ENCODE data around the gene TRIM25. TPM values are rescaled to one million over a fixed set of nuclear protein-coding genes. Genes with fewer than 3 reads are reported as not detected.

TRIM25 gene
- polyA plus RNA-seq, 2 donors, result 15.9 to 18.2 TPM

DNA sequence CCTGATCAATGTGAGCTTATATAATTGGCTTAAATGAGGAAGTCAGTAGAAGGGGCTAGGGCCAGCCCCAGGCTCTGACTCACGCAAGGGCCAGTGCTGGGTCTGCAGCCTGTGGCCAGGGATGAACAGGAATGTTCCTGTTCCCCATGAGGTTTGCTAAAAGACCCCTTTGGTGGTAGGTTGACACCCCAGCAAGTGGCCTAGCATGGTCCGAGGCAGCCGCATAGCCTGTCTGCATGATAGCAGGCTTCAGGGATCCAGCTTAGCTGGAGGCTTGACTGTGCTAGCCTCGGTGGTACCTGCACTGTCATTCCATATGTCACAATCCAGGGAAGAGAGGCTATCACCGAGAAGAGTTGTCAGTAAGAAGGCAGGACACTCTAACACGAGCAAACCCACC, 23.5 kb downstream of the TRIM25 start:
- Histone ChIP-seq H3K27me3 (ENCODE audit: control insufficient read depth in 1 of 2, insufficient read depth in 2 of 2, low read length in 2 of 2) (no peaks in the 10 kb centered on the region), H3K36me3 (ENCODE audit: control insufficient read depth in 2 of 2, insufficient read depth in 2 of 2, low read length in 1 of 2) (peaks cover 33 to 46% of the 10 kb centered on the region in 2 donors), H3K4me3 (ENCODE audit: low read depth in 1 of 2, low read length in 2 of 2) (no peak overlapping the region), H3K27ac (ENCODE audit: low read depth in 2 of 2, low read length in 1 of 2) (no peak overlapping the region), H3K9me3 (ENCODE audit: control insufficient read depth in 2 of 2, insufficient read depth in 1 of 2, low read depth in 1 of 2, low read length in 1 of 2) (peaks cover 2 to 6% of the 10 kb centered on the region in 2 donors), H3K4me1 (ENCODE audit: control insufficient read depth in 2 of 2, insufficient read depth in 2 of 2, low read length in 1 of 2) (no peaks in the 10 kb centered on the region)
- 94 to 98% methylated on average over 6 of the region's 6 CpGs for WGBS, 2 donors

DNA sequence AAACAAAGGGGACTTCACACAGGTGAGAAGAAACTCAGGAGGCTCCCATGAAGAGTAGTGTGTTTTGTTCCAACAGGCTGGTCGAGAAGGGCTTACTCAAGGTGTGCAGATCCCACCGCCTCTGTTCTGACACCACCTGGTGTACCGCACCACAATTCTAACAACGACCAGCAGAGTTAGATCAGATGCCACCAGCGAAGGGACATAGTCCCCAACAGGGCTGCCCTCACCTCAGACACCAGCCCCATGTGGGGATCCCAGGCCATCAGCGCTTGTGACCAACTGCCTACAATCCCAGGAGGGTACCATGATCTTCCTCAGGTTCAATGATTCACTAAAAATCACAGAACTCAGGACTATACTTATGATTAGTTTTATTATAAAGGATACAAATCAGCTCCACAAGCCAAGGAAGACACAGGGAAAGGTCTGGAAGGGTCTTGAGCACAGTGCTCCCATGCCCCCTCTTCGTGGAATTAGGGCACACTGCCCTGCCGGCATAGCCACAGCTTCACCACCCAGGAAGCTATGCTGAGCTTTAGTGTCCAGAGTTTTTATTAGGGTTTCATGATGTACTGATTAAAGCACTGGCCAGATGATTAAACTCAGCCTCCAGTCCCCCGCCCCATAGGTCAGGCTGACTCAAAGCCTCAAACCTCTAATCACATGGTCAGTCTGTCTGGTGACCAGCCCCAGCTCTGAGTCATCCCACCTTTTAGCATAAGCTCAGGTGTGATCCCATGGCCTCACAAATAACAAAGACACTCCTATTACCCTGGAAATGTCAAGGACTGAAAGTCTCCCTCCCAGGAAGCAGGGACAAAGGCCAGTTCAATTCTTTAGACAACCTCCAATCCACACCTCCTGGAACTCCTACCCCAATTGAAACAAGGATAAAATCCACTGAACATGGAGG, 26.0 kb downstream of the TRIM25 start:
- no peaks in the 10 kb centered on the region for H3K4me1 ChIP-seq (ENCODE audit: control insufficient read depth in 2 of 2, insufficient read depth in 2 of 2, low read length in 1 of 2)
- peaks cover 2 to 6% of the 10 kb centered on the region in 2 donors for H3K9me3 ChIP-seq (ENCODE audit: control insufficient read depth in 2 of 2, insufficient read depth in 1 of 2, low read depth in 1 of 2, low read length in 1 of 2)
- no peaks in the 10 kb centered on the region for H3K27me3 ChIP-seq (ENCODE audit: control insufficient read depth in 1 of 2, insufficient read depth in 2 of 2, low read length in 2 of 2)
- peaks cover 19 to 28% of the 10 kb centered on the region in 2 donors for H3K36me3 ChIP-seq (ENCODE audit: control insufficient read depth in 2 of 2, insufficient read depth in 2 of 2, low read length in 1 of 2)
- 97 to 98% methylated on average over 9 of the region's 9 CpGs for WGBS, 2 donors
- H3K4me3 ChIP-seq (ENCODE audit: low read depth in 1 of 2, low read length in 2 of 2), result no peak overlapping the region
- H3K27ac ChIP-seq (ENCODE audit: low read depth in 2 of 2, low read length in 1 of 2), result no peak overlapping the region

DNA sequence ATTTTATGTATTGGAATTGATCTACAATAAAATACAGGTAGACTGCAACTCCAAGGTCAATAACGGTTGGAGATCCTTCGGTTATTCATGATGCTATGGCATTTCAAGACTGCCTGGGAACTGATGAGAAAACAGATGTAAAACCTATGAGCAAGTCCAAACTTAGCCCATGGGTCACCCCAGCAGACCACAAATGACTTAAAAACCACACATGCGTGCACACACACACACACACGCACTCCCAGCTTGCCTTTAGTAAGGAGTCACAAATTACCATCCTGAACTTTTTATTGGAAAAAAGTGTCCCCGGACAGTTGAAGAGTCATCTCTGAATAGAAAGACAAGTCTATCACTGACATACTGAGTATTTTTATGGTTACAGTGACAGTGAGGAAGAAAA, 26.7 kb downstream of the TRIM25 start:
- no peaks in the 10 kb centered on the region for H3K4me1 ChIP-seq (ENCODE audit: control insufficient read depth in 2 of 2, insufficient read depth in 2 of 2, low read length in 1 of 2)
- H3K27ac ChIP-seq (ENCODE audit: low read depth in 2 of 2, low read length in 1 of 2), result no peak overlapping the region
- 96 to 97% methylated on average over 5 of the region's 5 CpGs for WGBS, 2 donors
- no peaks in the 10 kb centered on the region for H3K27me3 ChIP-seq (ENCODE audit: control insufficient read depth in 1 of 2, insufficient read depth in 2 of 2, low read length in 2 of 2)
- H3K4me3 ChIP-seq (ENCODE audit: low read depth in 1 of 2, low read length in 2 of 2), result no peak overlapping the region
- peaks cover 2 to 6% of the 10 kb centered on the region in 2 donors for H3K9me3 ChIP-seq (ENCODE audit: control insufficient read depth in 2 of 2, insufficient read depth in 1 of 2, low read depth in 1 of 2, low read length in 1 of 2)
- peaks cover 19 to 23% of the 10 kb centered on the region in 2 donors for H3K36me3 ChIP-seq (ENCODE audit: control insufficient read depth in 2 of 2, insufficient read depth in 2 of 2, low read length in 1 of 2)

GRCh38 chr17:56886288-56886731, 27.5 kb downstream of the TRIM25 start:
- Histone ChIP-seq H3K4me3 (ENCODE audit: low read depth in 1 of 2, low read length in 2 of 2) (no peak overlapping the region), H3K27ac (ENCODE audit: low read depth in 2 of 2, low read length in 1 of 2) (peak overlapping the region in 1 of 2 donors; percentile 15), H3K9me3 (ENCODE audit: control insufficient read depth in 2 of 2, insufficient read depth in 1 of 2, low read depth in 1 of 2, low read length in 1 of 2) (peaks cover 2 to 6% of the 10 kb centered on the region in 2 donors), H3K36me3 (ENCODE audit: control insufficient read depth in 2 of 2, insufficient read depth in 2 of 2, low read length in 1 of 2) (peaks cover 16 to 19% of the 10 kb centered on the region in 2 donors), H3K4me1 (ENCODE audit: control insufficient read depth in 2 of 2, insufficient read depth in 2 of 2, low read length in 1 of 2) (no peaks in the 10 kb centered on the region), H3K27me3 (ENCODE audit: control insufficient read depth in 1 of 2, insufficient read depth in 2 of 2, low read length in 2 of 2) (no peaks in the 10 kb centered on the region)
- 55 to 75% methylated on average over 2 of the region's 2 CpGs for WGBS, 2 donors

- Histone ChIP-seq H3K27ac (ENCODE audit: low read depth in 2 of 2, low read length in 1 of 2) (no peak overlapping the region), H3K4me1 (ENCODE audit: control insufficient read depth in 2 of 2, insufficient read depth in 2 of 2, low read length in 1 of 2) (no peaks in the 10 kb centered on the region), H3K27me3 (ENCODE audit: control insufficient read depth in 1 of 2, insufficient read depth in 2 of 2, low read length in 2 of 2) (no peaks in the 10 kb centered on the region), H3K9me3 (ENCODE audit: control insufficient read depth in 2 of 2, insufficient read depth in 1 of 2, low read depth in 1 of 2, low read length in 1 of 2) (peaks cover 2 to 6% of the 10 kb centered on the region in 2 donors), H3K4me3 (ENCODE audit: low read depth in 1 of 2, low read length in 2 of 2) (no peak overlapping the region), H3K36me3 (ENCODE audit: control insufficient read depth in 2 of 2, insufficient read depth in 2 of 2, low read length in 1 of 2) (peaks cover 7 to 12% of the 10 kb centered on the region in 2 donors)
- WGBS, 2 donors, result 53 to 65% methylated on average over 2 of the region's 2 CpGs
These were observed 28.6 kb downstream of the TRIM25 start for GRCh38 chr17:56885312-56885657.

DNA sequence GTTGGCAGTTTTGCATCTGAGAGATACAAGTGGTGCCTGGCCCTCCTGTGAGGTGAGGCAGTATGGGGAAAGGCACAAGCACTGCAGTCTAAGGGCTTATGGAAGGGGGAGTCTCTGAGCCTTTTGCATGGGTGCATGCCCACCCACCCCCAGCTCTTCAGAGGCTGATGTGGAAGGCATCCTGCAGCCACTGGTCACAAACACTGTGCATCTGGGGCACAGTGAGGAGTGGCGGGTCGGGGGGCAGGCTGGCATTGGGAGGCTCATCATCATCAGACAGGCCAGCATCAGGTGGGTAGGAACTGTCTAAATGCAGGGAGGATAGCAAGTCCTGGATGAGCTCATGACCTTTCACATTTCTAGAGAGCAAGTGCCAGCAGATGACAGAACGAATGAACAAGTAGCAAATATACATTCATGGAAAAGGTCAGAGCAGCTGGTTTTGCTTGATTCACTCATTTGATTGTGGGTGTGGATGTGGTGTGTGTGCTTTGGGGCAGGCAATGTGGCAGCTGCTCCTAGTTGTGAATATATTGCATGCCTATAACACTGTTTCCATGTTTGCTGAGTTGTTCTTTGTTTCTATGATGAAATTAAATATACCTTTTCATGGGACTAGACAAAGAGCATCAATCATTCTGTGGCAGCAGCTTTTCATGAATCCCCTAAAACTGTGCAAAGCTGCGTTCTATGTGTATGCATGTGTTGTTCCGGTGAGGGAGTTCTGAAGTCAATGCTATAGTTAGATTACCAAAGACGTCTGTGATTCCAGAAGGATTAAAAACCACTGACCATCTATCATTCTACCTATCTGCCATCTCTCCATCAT, 29.2 kb downstream of the TRIM25 start:
- H3K4me3 ChIP-seq (ENCODE audit: low read depth in 1 of 2, low read length in 2 of 2), result no peak overlapping the region
- 78 to 82% methylated on average over 6 of the region's 6 CpGs for WGBS, 2 donors
- no peak overlapping the region for H3K27ac ChIP-seq (ENCODE audit: low read depth in 2 of 2, low read length in 1 of 2)
- peaks cover 5 to 6% of the 10 kb centered on the region in 2 donors for H3K36me3 ChIP-seq (ENCODE audit: control insufficient read depth in 2 of 2, insufficient read depth in 2 of 2, low read length in 1 of 2)
- H3K4me1 ChIP-seq (ENCODE audit: control insufficient read depth in 2 of 2, insufficient read depth in 2 of 2, low read length in 1 of 2), result no peaks in the 10 kb centered on the region
- peaks cover 2 to 6% of the 10 kb centered on the region in 2 donors for H3K9me3 ChIP-seq (ENCODE audit: control insufficient read depth in 2 of 2, insufficient read depth in 1 of 2, low read depth in 1 of 2, low read length in 1 of 2)
- H3K27me3 ChIP-seq (ENCODE audit: control insufficient read depth in 1 of 2, insufficient read depth in 2 of 2, low read length in 2 of 2), result no peaks in the 10 kb centered on the region

DNA sequence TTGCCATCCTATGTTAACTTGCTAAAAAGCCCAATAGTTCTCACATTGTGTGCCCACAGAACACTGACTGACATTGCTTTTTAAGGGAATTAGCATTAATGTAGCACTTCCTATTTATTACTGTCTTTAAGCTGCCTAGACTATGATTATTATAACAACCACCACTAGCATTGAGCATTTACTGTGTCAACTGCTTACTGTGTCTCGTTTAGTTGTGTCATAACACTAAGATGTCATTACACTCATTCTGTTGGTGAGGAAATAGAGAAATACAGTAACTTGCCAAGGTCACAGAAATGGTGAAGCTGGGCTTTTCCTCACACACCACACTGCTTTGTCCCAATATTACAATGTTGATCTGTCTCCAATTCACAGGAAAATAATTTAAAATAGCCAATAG, 30.2 kb downstream of the TRIM25 start:
- Histone ChIP-seq H3K4me3 (ENCODE audit: low read depth in 1 of 2, low read length in 2 of 2) (no peak overlapping the region), H3K36me3 (ENCODE audit: control insufficient read depth in 2 of 2, insufficient read depth in 2 of 2, low read length in 1 of 2) (peaks cover 0 to 5% of the 10 kb centered on the region in 2 donors), H3K27ac (ENCODE audit: low read depth in 2 of 2, low read length in 1 of 2) (no peak overlapping the region), H3K27me3 (ENCODE audit: control insufficient read depth in 1 of 2, insufficient read depth in 2 of 2, low read length in 2 of 2) (no peaks in the 10 kb centered on the region), H3K9me3 (ENCODE audit: control insufficient read depth in 2 of 2, insufficient read depth in 1 of 2, low read depth in 1 of 2, low read length in 1 of 2) (peaks cover 2 to 6% of the 10 kb centered on the region in 2 donors), H3K4me1 (ENCODE audit: control insufficient read depth in 2 of 2, insufficient read depth in 2 of 2, low read length in 1 of 2) (no peaks in the 10 kb centered on the region)
- WGBS, 2 donors, result 63% methylated on average over 1 of the region's 1 CpG

GRCh38 chr17:56881685-56882295, 32.1 kb downstream of the TRIM25 start:
- Histone ChIP-seq H3K4me1 (ENCODE audit: control insufficient read depth in 2 of 2, insufficient read depth in 2 of 2, low read length in 1 of 2) (no peaks in the 10 kb centered on the region), H3K9me3 (ENCODE audit: control insufficient read depth in 2 of 2, insufficient read depth in 1 of 2, low read depth in 1 of 2, low read length in 1 of 2) (no peaks in the 10 kb centered on the region), H3K4me3 (ENCODE audit: low read depth in 1 of 2, low read length in 2 of 2) (no peak overlapping the region), H3K27ac (ENCODE audit: low read depth in 2 of 2, low read length in 1 of 2) (no peak overlapping the region), H3K36me3 (ENCODE audit: control insufficient read depth in 2 of 2, insufficient read depth in 2 of 2, low read length in 1 of 2) (no peaks in the 10 kb centered on the region), H3K27me3 (ENCODE audit: control insufficient read depth in 1 of 2, insufficient read depth in 2 of 2, low read length in 2 of 2) (no peaks in the 10 kb centered on the region)
- 86 to 94% methylated on average over 3 of the region's 3 CpGs for WGBS, 2 donors

DNA sequence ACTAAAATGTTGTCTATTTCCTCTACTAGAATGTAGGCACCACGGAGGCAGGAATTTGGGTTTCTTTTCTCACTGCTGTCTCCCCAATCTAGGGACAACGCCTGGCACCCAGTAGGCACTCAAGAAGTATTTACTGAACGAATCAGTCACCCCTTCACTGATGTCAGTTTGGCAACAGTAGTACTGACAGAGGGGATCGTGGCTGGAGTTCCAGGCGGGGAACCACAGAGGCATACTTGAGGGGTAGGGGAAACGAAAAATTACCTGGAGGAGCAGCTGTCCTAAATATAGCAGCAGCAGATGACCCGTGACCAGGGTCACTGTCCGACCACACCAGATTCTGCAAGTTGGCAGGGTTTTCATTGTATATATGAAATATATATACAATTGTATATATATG, 33.3 kb downstream of the TRIM25 start:
- Histone ChIP-seq H3K27ac (ENCODE audit: low read depth in 2 of 2, low read length in 1 of 2) (no peak overlapping the region), H3K4me1 (ENCODE audit: control insufficient read depth in 2 of 2, insufficient read depth in 2 of 2, low read length in 1 of 2) (no peaks in the 10 kb centered on the region), H3K27me3 (ENCODE audit: control insufficient read depth in 1 of 2, insufficient read depth in 2 of 2, low read length in 2 of 2) (no peaks in the 10 kb centered on the region), H3K4me3 (ENCODE audit: low read depth in 1 of 2, low read length in 2 of 2) (no peak overlapping the region), H3K36me3 (ENCODE audit: control insufficient read depth in 2 of 2, insufficient read depth in 2 of 2, low read length in 1 of 2) (no peaks in the 10 kb centered on the region), H3K9me3 (ENCODE audit: control insufficient read depth in 2 of 2, insufficient read depth in 1 of 2, low read depth in 1 of 2, low read length in 1 of 2) (no peaks in the 10 kb centered on the region)
- 80 to 81% methylated on average over 8 of the region's 8 CpGs for WGBS, 2 donors

All from esophagus (tissue), 2 donors.